Nephron progenitor cell (in vitro differentiated cells): Measurements from ENCODE around the gene TTC12.

Experiments
- DNase-seq: peaks from one replicate; pipeline ENCODE4 v3.0.0; 2021
- H3K27ac Mint-ChIP-seq: 2 replicates; pipeline ENCODE4 v1.8.0; 2021; ENCODE audit warnings: mild to moderate bottlenecking, moderate library complexity, mixed read lengths
- H3K27me3 Mint-ChIP-seq: 2 replicates; pipeline ENCODE4 v1.8.0; 2021; ENCODE audit warnings: mild to moderate bottlenecking, low read depth, mixed read lengths; ENCODE audit not compliant: poor library complexity
- H3K36me3 Mint-ChIP-seq: 2 replicates; pipeline ENCODE4 v1.8.0; 2021; ENCODE audit warnings: low read depth, mixed read lengths
- H3K4me1 Mint-ChIP-seq: 2 replicates; pipeline ENCODE4 v1.8.0; 2021; ENCODE audit warnings: mixed read lengths
- H3K4me3 Mint-ChIP-seq: 2 replicates; pipeline ENCODE4 v1.8.0; 2021; ENCODE audit warnings: mild to moderate bottlenecking, moderate library complexity, mixed read lengths
- H3K9me3 Mint-ChIP-seq: 2 replicates; pipeline ENCODE4 v1.8.0; 2021; ENCODE audit warnings: mild to moderate bottlenecking, moderate library complexity, mixed read lengths
- TF ChIP-seq, protein P1 (sequence below): fragments of 200-600 bp; sonication (generic); IDR thresholded peaks from 2 replicates; pipeline ENCODE4 v1.5.0; 2021; ENCODE audit warnings: antibody characterized with exemption

The TTC12 gene

GRCh38 chr11:113275602-113276001, 38.8 kb upstream of the TTC12 start:
- TF ChIP-seq, protein P1, sequence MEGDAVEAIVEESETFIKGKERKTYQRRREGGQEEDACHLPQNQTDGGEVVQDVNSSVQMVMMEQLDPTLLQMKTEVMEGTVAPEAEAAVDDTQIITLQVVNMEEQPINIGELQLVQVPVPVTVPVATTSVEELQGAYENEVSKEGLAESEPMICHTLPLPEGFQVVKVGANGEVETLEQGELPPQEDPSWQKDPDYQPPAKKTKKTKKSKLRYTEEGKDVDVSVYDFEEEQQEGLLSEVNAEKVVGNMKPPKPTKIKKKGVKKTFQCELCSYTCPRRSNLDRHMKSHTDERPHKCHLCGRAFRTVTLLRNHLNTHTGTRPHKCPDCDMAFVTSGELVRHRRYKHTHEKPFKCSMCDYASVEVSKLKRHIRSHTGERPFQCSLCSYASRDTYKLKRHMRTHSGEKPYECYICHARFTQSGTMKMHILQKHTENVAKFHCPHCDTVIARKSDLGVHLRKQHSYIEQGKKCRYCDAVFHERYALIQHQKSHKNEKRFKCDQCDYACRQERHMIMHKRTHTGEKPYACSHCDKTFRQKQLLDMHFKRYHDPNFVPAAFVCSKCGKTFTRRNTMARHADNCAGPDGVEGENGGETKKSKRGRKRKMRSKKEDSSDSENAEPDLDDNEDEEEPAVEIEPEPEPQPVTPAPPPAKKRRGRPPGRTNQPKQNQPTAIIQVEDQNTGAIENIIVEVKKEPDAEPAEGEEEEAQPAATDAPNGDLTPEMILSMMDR, result no peak
- no peaks in the 10 kb centered on the region for H3K9me3 Mint-ChIP-seq
- peaks cover 18% of the 10 kb centered on the region for H3K4me1 Mint-ChIP-seq
- H3K27me3 Mint-ChIP-seq, result peaks cover 3% of the 10 kb centered on the region
- H3K27ac Mint-ChIP-seq, result no peak overlapping the region
- H3K4me3 Mint-ChIP-seq, result no peak overlapping the region
- DNase-seq, result no peak
- H3K36me3 Mint-ChIP-seq, result peaks cover 31% of the 10 kb centered on the region

- H3K27me3 Mint-ChIP-seq, result peaks cover 3% of the 10 kb centered on the region
- H3K4me1 Mint-ChIP-seq, result peaks cover 18% of the 10 kb centered on the region
- H3K27ac Mint-ChIP-seq, result peak overlapping the region; percentile 57
- peaks cover 27% of the 10 kb centered on the region for H3K36me3 Mint-ChIP-seq
- no peak for DNase-seq
- H3K4me3 Mint-ChIP-seq, result no peak overlapping the region
- TF ChIP-seq, protein P1, result no peak
- H3K9me3 Mint-ChIP-seq, result no peaks in the 10 kb centered on the region
These were observed 37.9 kb upstream of the TTC12 start for GRCh38 chr11:113276466-113276865.

- peaks cover 20% of the 10 kb centered on the region for H3K36me3 Mint-ChIP-seq
- TF ChIP-seq, protein P1, result no peak
- no peak overlapping the region for H3K27ac Mint-ChIP-seq
- no peaks in the 10 kb centered on the region for H3K9me3 Mint-ChIP-seq
- peaks cover 3% of the 10 kb centered on the region for H3K27me3 Mint-ChIP-seq
- H3K4me1 Mint-ChIP-seq, result peaks cover 11% of the 10 kb centered on the region
- no peak overlapping the region for H3K4me3 Mint-ChIP-seq
- no peak for DNase-seq
These were observed 36.5 kb upstream of the TTC12 start for GRCh38 chr11:113277907-113278306.

DNA sequence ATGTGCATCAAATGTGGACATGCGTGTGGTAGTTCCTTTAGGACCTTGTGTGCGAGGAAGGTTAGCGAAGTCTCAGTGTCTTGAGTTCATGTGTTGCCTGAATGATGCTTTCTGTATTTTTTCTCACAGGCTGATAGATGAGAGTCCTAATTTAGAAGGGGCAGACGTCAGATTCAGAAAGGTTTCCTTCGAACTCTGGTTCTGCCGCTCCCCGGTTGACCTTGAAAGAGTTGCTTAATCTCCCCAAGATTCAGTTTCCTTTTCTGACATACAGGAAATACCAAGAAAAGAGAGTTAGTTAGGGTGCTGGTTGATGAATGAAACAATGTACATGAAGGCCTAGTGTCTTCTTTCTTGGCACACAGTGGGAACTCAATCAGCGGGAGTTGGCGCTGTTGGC, 35.9 kb upstream of the TTC12 start:
- H3K4me3 Mint-ChIP-seq, result no peak overlapping the region
- peaks cover 9% of the 10 kb centered on the region for H3K4me1 Mint-ChIP-seq
- H3K27me3 Mint-ChIP-seq, result peaks cover 3% of the 10 kb centered on the region
- no peak overlapping the region for H3K27ac Mint-ChIP-seq
- H3K36me3 Mint-ChIP-seq, result peaks cover 18% of the 10 kb centered on the region
- H3K9me3 Mint-ChIP-seq, result no peaks in the 10 kb centered on the region
- TF ChIP-seq, protein P1, result no peak
- DNase-seq, result no peak

DNA sequence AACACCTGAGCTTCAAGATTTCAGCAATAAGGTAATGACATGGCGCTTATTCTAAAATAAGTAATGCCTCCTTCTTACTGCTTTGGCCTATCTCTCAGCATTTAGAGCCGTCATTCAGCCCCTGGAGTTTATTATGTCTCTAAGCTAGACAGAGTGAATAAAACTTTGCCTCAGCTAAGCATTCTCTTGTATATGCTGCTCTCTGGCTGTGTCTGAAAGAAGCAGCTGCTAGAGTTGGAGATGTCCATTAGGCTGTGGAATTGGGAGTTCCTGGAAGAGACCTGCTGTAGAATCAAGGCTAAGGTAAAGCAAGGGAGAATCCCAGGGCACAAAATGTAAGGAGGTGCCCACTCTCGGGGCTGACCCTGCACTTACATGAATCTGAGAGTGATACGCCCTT, 35.5 kb upstream of the TTC12 start:
- H3K27ac Mint-ChIP-seq, result no peak overlapping the region
- no peak for DNase-seq
- no peaks in the 10 kb centered on the region for H3K9me3 Mint-ChIP-seq
- peaks cover 9% of the 10 kb centered on the region for H3K4me1 Mint-ChIP-seq
- TF ChIP-seq, protein P1, result no peak
- H3K4me3 Mint-ChIP-seq, result no peak overlapping the region
- H3K36me3 Mint-ChIP-seq, result peaks cover 18% of the 10 kb centered on the region
- H3K27me3 Mint-ChIP-seq, result peaks cover 3% of the 10 kb centered on the region

DNA sequence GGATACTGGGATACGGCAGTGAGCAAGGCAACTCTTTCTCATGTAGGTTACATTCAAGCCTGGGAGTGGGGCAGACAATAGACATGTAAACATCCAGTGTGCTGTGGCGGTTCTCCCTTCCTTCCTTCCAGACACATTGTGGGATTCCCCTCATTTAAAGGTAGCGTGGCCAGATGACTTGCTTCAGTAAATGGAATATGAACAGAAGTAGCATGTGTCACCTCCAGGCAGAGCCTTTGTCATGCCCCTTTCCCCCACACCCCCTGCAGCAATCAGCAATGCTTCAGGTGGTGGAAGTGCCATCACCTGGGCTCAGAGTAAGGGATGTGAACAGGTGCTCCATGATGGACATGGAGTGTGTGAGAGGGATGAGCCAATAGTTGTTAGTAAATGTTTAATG, 34.8 kb upstream of the TTC12 start:
- peaks cover 9% of the 10 kb centered on the region for H3K4me1 Mint-ChIP-seq
- peaks cover 18% of the 10 kb centered on the region for H3K36me3 Mint-ChIP-seq
- H3K9me3 Mint-ChIP-seq, result no peaks in the 10 kb centered on the region
- no peak for DNase-seq
- no peak overlapping the region for H3K4me3 Mint-ChIP-seq
- H3K27me3 Mint-ChIP-seq, result peaks cover 3% of the 10 kb centered on the region
- TF ChIP-seq, protein P1, result no peak
- H3K27ac Mint-ChIP-seq, result no peak overlapping the region
